Glomerular endothelial cell (primary cell): ENCODE results near the gene BPIFA3. TPM values are rescaled to one million over a fixed set of nuclear protein-coding genes. Genes with fewer than 3 reads are reported as not detected.
"Not testable (repeated sequence)": the region's sequence is repeated elsewhere in the genome, so short reads cannot be mapped to it uniquely, and the experiment has no call there.

Experiments
- DNase-seq: peaks from one replicate; pipeline ENCODE4 v3.0.0-alpha.2; 2011; ENCODE audit warnings: low read depth, low spot score; ENCODE audit errors: extremely low read depth
- total RNA-seq: library from RNA; depleted of rRNA; stranded (reverse); fragments of >200 nt; gene quantifications from 2 replicates; pipeline ENCODE4 v1.2.3, GENCODE V29; 2015

The BPIFA3 gene
- total RNA-seq = not detected in 2 replicates

- DNase-seq = no peak
These were observed at the start of gene BPIFA3 for GRCh38 chr20:33217052-33217451. Gene BPIFA3, plus strand, starts transcription at chr20:33217352. Its CDS starts 185 bp downstream, at chr20:33217537.

- DNase-seq = no peak
These were observed 49.3 kb upstream of the BPIFA3 start, which contains the start of gene BPIFA2 for GRCh38 chr20:33167859-33168258. Gene BPIFA2, plus strand, starts transcription at chr20:33168159. Its CDS starts 987 bp downstream, at chr20:33169146.

GRCh38 chr20:33169176-33169794 lies 47.9 kb upstream of the BPIFA3 start:
- no peak for DNase-seq

DNA sequence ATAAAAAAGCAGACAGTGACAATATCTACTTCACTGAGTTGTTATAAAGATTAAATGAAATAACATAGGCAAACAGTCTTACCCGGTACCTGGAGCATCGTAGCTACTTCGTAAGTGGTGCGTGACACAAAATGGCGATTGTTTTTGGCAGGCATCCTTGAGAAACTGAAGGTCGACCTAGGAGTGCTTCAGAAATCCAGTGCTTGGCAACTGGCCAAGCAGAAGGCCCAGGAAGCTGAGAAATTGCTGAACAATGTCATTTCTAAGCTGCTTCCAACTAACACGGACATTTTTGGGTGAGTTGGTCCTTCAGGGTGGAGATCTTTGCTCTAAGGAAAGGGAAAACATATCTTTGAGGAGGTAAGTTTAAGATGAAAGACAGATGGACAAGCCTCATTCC lies 44.4 kb upstream of the BPIFA3 start:
- no peak for DNase-seq

DNA sequence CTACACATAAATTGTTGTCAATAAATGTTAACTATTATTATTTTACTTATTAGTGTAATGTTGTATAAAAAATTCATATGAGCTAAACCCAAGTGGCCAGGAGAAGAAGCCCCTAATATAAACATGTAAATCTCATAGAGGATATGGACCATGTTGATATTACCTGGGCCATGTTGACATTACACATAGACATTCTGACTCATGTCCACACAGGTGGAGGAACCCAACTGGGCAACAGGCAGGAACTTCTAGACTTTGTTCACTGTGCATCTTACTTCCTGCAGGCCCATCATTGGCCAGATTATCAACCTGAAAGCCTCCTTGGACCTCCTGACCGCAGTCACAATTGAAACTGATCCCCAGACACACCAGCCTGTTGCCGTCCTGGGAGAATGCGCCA lies 42.0 kb upstream of the BPIFA3 start:
- DNase-seq = no peak

GRCh38 chr20:33176101-33176500 lies 41.1 kb upstream of the BPIFA3 start:
- DNase-seq = no peak

DNA sequence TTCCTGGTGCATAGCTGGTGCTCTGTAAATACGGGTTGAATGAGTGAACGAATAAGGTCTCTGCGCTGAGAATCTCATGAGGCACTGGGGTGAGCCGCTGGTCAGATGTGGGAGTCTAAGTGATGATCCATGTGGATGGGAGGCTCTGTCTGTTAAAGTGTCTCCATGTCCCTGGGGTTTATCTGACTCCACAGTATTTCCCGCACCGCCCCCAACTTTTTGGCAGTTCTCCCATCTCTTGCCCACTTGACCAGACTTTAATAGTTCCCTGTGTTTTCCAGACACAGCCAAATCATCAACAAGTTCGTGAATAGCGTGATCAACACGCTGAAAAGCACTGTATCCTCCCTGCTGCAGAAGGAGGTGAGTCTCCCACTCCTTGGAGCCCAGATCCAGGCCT lies 39.3 kb upstream of the BPIFA3 start:
- no peak for DNase-seq

GRCh38 chr20:33178726-33179125 lies 38.4 kb upstream of the BPIFA3 start:
- no peak for DNase-seq

GRCh38 chr20:33180169-33180568 lies 37.0 kb upstream of the BPIFA3 start:
- DNase-seq = no peak

- no peak for DNase-seq
These were observed 35.6 kb upstream of the BPIFA3 start for GRCh38 chr20:33181482-33182093.

DNA sequence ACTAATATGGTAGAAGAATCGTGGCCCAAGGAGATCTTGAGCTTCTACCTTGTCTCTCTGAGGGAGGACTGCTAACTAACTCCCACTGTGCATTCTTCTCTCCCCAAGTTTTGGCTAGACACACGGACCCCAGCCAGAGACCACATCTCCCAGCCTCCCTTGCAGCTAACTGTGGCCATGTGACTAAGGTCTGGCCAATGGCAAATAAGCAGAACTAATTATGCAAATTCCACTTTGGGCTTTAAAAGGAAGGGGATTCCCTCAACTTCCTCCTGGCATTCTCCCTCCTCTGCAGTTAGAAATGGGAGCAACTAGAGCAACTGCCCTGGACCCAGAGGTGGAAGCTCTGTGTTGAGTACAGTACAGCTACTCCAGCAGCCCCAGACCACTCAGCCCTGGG lies 33.8 kb upstream of the BPIFA3 start:
- no peak for DNase-seq

- DNase-seq = not testable (repeated sequence)
These were observed 32.0 kb upstream of the BPIFA3 start for GRCh38 chr20:33185031-33185590.

GRCh38 chr20:33187491-33187890 lies 29.7 kb upstream of the BPIFA3 start:
- DNase-seq = no peak

DNA sequence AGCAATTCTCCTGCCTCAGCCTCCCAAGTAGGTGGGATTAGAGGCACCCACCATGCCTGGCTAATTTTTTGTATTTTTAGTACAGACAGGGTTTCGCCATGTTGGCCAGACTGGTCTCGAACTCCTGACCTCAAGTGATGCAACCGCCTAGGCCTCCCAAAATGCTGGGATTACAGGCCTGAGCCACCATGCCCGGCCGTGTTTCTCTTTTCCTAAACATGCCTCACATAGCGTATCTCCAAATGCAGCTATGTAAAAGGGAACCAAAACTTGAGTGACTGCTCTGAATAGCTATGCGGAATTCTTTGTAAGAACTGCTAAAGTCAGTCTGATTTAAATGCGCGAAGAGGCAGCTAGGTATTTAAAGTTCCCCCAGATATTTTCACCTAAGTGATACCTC lies 28.7 kb upstream of the BPIFA3 start:
- DNase-seq = no peak

- DNase-seq = no peak
These were observed 25.7 kb upstream of the BPIFA3 start for GRCh38 chr20:33191484-33191883.

DNA sequence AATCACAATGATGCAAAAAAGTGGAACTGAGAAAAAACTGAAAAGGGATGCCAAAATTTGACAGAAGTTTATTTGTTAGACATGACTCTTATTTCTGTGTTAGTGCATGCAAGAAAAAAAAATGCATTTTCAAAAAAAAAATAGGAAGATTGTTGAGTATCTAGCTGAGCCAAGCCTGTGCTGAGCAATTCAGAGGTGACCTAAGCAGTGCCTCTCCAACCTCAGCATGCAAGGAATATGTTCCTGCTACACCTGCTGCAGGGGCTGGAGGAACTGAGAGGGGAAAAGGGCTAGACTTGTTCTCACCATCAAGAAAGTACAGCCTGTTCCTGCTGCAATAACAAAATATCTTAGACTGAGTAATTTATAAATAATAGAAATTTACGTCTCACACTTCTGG lies 25.2 kb upstream of the BPIFA3 start:
- DNase-seq = no peak

DNA sequence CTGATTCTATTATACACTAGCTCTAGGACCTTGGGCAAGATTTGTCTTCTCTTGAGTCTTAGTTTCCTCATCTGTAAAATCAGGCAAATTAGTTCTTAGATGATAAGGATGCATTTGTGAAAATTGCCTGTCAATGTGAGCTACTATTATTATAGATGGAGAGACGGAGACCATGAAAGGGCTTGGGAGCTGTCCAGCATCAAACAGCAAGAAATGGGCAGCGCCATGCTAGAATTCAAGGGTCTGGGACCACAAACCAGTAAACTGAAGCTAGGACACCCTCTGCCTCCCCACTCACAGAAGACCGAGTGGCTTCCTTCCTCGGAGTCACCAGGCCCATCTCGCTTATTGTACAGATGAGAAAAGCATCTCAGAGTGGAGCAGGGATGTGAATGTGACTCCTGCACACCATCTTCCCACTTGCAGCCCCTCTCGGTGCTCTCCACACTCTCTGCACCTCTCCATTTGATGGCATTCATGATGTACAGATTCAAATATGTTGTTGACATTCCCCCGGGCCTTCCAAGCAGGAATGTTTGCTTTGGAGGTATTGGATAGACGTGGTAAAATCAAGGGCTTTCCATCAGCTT lies 24.1 kb upstream of the BPIFA3 start:
- no peak for DNase-seq

- no peak for DNase-seq
These were observed 18.1 kb upstream of the BPIFA3 start for GRCh38 chr20:33199026-33199425.

GRCh38 chr20:33202451-33202850 lies 14.7 kb upstream of the BPIFA3 start:
- no peak for DNase-seq

DNA sequence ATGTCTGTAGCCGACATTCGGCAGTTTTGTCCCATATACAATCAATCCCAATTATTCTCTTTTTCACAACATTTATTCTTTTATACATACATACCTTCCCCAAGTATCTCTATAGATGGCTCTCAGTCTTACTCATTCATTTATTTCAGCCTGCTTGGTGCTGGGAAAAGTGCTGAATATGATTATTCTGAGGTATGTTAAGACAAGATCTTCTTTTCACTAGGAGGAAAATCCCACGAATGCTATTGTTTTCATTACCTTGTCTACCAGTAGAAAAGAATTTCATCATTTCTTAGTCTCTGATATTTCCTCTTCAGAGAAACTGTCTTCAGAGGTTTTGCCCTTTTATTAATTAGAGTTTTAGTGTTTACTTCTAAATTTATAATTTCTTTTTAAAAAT lies 13.7 kb upstream of the BPIFA3 start:
- DNase-seq = no peak

DNA sequence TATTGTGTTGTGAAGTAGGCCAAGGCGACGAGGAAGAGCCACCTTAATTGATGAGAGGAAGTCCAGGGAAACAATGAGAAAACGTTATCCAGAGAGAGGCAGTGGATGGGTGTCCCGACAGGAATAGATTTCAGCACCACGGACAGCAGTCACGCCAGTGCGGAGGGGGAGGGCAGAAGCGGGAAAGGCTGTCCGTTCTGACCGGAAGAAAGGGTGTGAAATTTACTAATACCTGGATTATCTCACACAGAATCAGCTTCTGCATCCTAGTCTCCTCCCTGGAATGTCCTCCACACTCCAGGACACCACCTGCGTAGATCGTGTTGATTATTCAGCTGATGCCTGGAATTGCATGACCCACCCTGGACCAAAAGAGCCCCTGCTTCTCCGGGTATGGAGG lies 7.4 kb upstream of the BPIFA3 start:
- peak; percentile 16 for DNase-seq

GRCh38 chr20:33210371-33210770 lies 6.8 kb upstream of the BPIFA3 start:
- no peak for DNase-seq
